HEK293 (cell line): ENCODE data around the gene SLMAP.

ENCODE experiments used
- CTCF ChIA-PET: fragments of 350-600 bp; formaldehyde crosslinking; extraction: SDS; loops from one replicate; lab custom pipeline; 2021; ENCODE audit warnings: antibody characterized with exemption; lab: Yijun Ruan, JAX
- POLR2A ChIA-PET: fragments of 300-600 bp; formaldehyde crosslinking; extraction: SDS; loops from one replicate; lab custom pipeline; 2020; ENCODE audit warnings: antibody characterized with exemption, inconsistent platforms; lab: Yijun Ruan, JAX
- H3K27ac ChIP-seq: fragments of 200-500 bp; sonication (Bioruptor generic); 2 replicates; pipeline ENCODE4 v1.5.1; 2014; ENCODE audit warnings: low read depth, low read length, control low read depth, inconsistent platforms; ENCODE audit errors: extremely low read depth
- H3K36me3 ChIP-seq, 2 experiments: fragments of 200-500 bp in 1 of 2; sonication (Bioruptor generic) in 1 of 2; 1 replicate in 1 of 2; 2 replicates in 1 of 2; pipeline ENCODE4 v1.5.1; 2014 to 2017; ENCODE audit warnings: inconsistent platforms in 2 of 2, low read length in 2 of 2; ENCODE audit not compliant: control insufficient read depth in 2 of 2, insufficient read depth in 1 of 2
- H3K4me1 ChIP-seq: fragments of 200-500 bp; sonication (Bioruptor generic); 2 replicates; pipeline ENCODE4 v1.5.1; 2014; ENCODE audit warnings: mild to moderate bottlenecking, low read length, inconsistent platforms; ENCODE audit not compliant: control insufficient read depth, insufficient read depth
- H3K4me3 ChIP-seq: 2 replicates; pipeline ENCODE4 v1.5.1; 2011; ENCODE audit warnings: low read depth, mild to moderate bottlenecking, control low read depth, low read length, moderate library complexity
- H3K9me3 ChIP-seq: fragments of 200-500 bp; sonication (Bioruptor generic); 2 replicates; pipeline ENCODE4 v1.5.1; 2014; ENCODE audit warnings: low read depth, low read length, inconsistent platforms; ENCODE audit not compliant: control insufficient read depth, insufficient read depth
- GLI4 ChIP-seq: fragments of 450-650 bp; formaldehyde crosslinking; IDR thresholded peaks from 2 replicates; pipeline ENCODE4 v1.5.1; 2016; ENCODE audit warnings: missing biosample characterization, missing genetic modification characterization
- HOXC10 ChIP-seq: sonication (generic); formaldehyde crosslinking; IDR thresholded peaks from 2 replicates; pipeline ENCODE4 v1.8.1; 2023; ENCODE audit warnings: mild to moderate bottlenecking, missing genetic modification reagents
- KLF1 ChIP-seq: fragments of 450-650 bp; formaldehyde crosslinking; IDR thresholded peaks from 2 replicates; pipeline ENCODE4 v1.5.1; 2016; ENCODE audit warnings: missing biosample characterization, missing genetic modification characterization
- RBAK ChIP-seq: fragments of 450-650 bp; formaldehyde crosslinking; IDR thresholded peaks from 2 replicates; pipeline ENCODE4 v1.5.1; 2016; ENCODE audit warnings: missing biosample characterization, missing genetic modification characterization
- SALL2 ChIP-seq: fragments of 450-650 bp; formaldehyde crosslinking; IDR thresholded peaks from 2 replicates; pipeline ENCODE4 v1.5.0; 2017; ENCODE audit warnings: missing biosample characterization, mild to moderate bottlenecking, missing genetic modification characterization, borderline replicate concordance
- TCF7L2 ChIP-seq: IDR thresholded peaks from 2 replicates; pipeline ENCODE4 v1.6.1; 2011; ENCODE audit warnings: low read depth, mild to moderate bottlenecking, inconsistent platforms, low read length, moderate library complexity, borderline replicate concordance
- YY1 ChIP-seq: fragments of 450-650 bp; formaldehyde crosslinking; IDR thresholded peaks from 2 replicates; pipeline ENCODE4 v1.5.1; 2018; ENCODE audit warnings: missing biosample characterization, missing genetic modification characterization
- ZBTB21 ChIP-seq: fragments of 450-650 bp; formaldehyde crosslinking; IDR thresholded peaks from 2 replicates; pipeline ENCODE4 v1.5.1; 2017; ENCODE audit warnings: missing biosample characterization, missing genetic modification characterization
- ZNF132 ChIP-seq: fragments of 450-650 bp; formaldehyde crosslinking; IDR thresholded peaks from 2 replicates; pipeline ENCODE4 v1.5.1; 2017; ENCODE audit warnings: missing biosample characterization, missing genetic modification characterization, borderline replicate concordance
- ZNF16 ChIP-seq: fragments of 450-650 bp; formaldehyde crosslinking; IDR thresholded peaks from 2 replicates; pipeline ENCODE4 v1.5.1; 2016; ENCODE audit warnings: low read depth, missing biosample characterization, missing genetic modification characterization
- ZNF174 ChIP-seq: fragments of 450-650 bp; formaldehyde crosslinking; IDR thresholded peaks from 2 replicates; pipeline ENCODE4 v1.5.0; 2017; ENCODE audit warnings: missing biosample characterization, mild to moderate bottlenecking, missing genetic modification characterization
- ZNF214 ChIP-seq: fragments of 450-650 bp; formaldehyde crosslinking; IDR thresholded peaks from 2 replicates; pipeline ENCODE4 v1.5.1; 2017; ENCODE audit warnings: missing biosample characterization, mild to moderate bottlenecking, missing genetic modification characterization, borderline replicate concordance
- ZNF514 ChIP-seq: fragments of 450-650 bp; formaldehyde crosslinking; IDR thresholded peaks from 2 replicates; pipeline ENCODE4 v1.5.1; 2016; ENCODE audit warnings: missing biosample characterization, missing genetic modification characterization
- ZNF521 ChIP-seq: fragments of 450-650 bp; formaldehyde crosslinking; IDR thresholded peaks from 2 replicates; pipeline ENCODE4 v1.5.1; 2017; ENCODE audit warnings: missing biosample characterization, mild to moderate bottlenecking, missing genetic modification characterization
- ZNF529 ChIP-seq: fragments of 450-650 bp; formaldehyde crosslinking; IDR thresholded peaks from 2 replicates; pipeline ENCODE4 v1.5.1; 2017; ENCODE audit warnings: missing genetic modification characterization, missing biosample characterization; ENCODE audit not compliant: insufficient replicate concordance
- ZNF561 ChIP-seq: fragments of 450-650 bp; IDR thresholded peaks from 2 replicates; pipeline ENCODE4 v1.5.1; 2018; ENCODE audit warnings: missing biosample characterization, missing genetic modification characterization, borderline replicate concordance
- ZNF596 ChIP-seq: fragments of 450-650 bp; IDR thresholded peaks from 2 replicates; pipeline ENCODE4 v1.5.0; 2018; ENCODE audit warnings: missing biosample characterization, mild to moderate bottlenecking, missing genetic modification characterization, moderate library complexity
- ZNF654 ChIP-seq: fragments of 450-650 bp; formaldehyde crosslinking; IDR thresholded peaks from 2 replicates; pipeline ENCODE4 v1.5.1; 2016; ENCODE audit warnings: low read depth, missing biosample characterization, missing genetic modification characterization
- ZNF768 ChIP-seq: fragments of 450-650 bp; formaldehyde crosslinking; IDR thresholded peaks from 2 replicates; pipeline ENCODE4 v1.5.1; 2018; ENCODE audit warnings: missing biosample characterization, mild to moderate bottlenecking, missing genetic modification characterization
- ZSCAN23 ChIP-seq: fragments of 450-650 bp; formaldehyde crosslinking; IDR thresholded peaks from 2 replicates; pipeline ENCODE4 v1.5.1; 2016; ENCODE audit warnings: missing biosample characterization, missing genetic modification characterization
- TF ChIP-seq, protein P1 (sequence below): fragments of 450-650 bp; formaldehyde crosslinking; IDR thresholded peaks from 2 replicates; pipeline ENCODE4 v1.5.1; 2016; ENCODE audit warnings: missing biosample characterization, missing genetic modification characterization
- TF ChIP-seq, protein P2 (sequence below): fragments of 450-650 bp; formaldehyde crosslinking; IDR thresholded peaks from 2 replicates; pipeline ENCODE4 v1.5.1; 2016; ENCODE audit warnings: missing biosample characterization, missing genetic modification characterization
- TF ChIP-seq, protein P3 (sequence below): fragments of 450-650 bp; formaldehyde crosslinking; IDR thresholded peaks from 2 replicates; pipeline ENCODE4 v1.5.1; 2016; ENCODE audit warnings: missing biosample characterization, missing genetic modification characterization
- TF ChIP-seq, protein P4 (sequence below): fragments of 450-650 bp; formaldehyde crosslinking; IDR thresholded peaks from 2 replicates; pipeline ENCODE4 v1.5.1; 2016; ENCODE audit warnings: missing biosample characterization, missing genetic modification characterization, low read depth
- TF ChIP-seq, protein P5 (sequence below): fragments of 450-650 bp; formaldehyde crosslinking; IDR thresholded peaks from 2 replicates; pipeline ENCODE4 v1.5.1; 2016; ENCODE audit warnings: missing biosample characterization, missing genetic modification characterization
- TF ChIP-seq, protein P6 (sequence below): fragments of 450-650 bp; formaldehyde crosslinking; IDR thresholded peaks from 2 replicates; pipeline ENCODE4 v1.5.1; 2017; ENCODE audit warnings: missing biosample characterization, missing genetic modification characterization

Gene SLMAP

DNA sequence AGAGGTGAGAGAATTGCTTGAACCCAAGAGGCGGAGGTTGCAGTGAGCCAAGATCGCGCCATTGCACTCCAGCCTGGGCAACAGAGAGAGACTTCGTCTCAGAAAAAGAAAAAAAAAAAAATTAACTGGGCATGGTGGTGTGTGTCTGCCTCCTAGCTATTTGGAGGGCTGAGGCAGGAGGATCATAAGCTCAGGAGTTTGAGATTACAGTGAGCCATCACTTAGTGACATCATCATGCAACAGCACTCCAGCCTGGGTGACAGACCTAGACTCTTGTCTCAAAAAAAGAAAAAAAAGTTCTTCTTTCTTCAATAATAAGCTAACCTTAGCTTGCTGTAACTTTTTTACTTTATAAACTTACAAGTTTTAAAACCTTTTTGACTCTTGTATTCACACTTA lies 99.8 kb downstream of the SLMAP start (continued):
- TF ChIP-seq TCF7L2 (no peak), ZSCAN23 (tag by site-specific recombination) (no peak)
- TF ChIP-seq, protein P1, sequence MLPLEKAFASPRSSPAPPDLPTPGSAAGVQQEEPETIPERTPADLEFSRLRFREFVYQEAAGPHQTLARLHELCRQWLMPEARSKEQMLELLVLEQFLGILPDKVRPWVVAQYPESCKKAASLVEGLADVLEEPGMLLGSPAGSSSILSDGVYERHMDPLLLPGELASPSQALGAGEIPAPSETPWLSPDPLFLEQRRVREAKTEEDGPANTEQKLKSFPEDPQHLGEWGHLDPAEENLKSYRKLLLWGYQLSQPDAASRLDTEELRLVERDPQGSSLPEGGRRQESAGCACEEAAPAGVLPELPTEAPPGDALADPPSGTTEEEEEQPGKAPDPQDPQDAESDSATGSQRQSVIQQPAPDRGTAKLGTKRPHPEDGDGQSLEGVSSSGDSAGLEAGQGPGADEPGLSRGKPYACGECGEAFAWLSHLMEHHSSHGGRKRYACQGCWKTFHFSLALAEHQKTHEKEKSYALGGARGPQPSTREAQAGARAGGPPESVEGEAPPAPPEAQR (tag by site-specific recombination) = no peak

DNA sequence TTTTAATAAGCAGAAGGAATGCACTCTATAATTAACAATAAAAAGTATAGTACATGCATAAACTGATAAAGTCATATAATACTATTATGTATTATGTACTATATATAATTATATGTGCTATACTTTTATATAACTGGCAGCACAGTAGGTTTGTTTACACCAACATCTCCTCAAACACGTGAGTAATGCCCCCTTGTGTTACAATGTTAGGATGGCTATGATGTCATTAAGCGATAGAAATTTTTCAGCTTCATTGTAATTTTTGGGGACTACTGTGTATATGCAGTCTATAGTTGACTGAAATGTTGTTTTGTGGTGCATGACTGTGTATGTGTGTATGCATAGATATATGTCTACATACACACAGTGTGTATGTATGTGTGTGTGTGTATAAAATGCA lies 100.6 kb downstream of the SLMAP start:
- H3K9me3 ChIP-seq = no peaks in the 10 kb centered on the region
- POLR2A ChIA-PET = interaction anchor here (1.5 kb wide), 1 partner anchor 260 kb away, joined by 4 read pairs; no protein-coding TSS in a partner anchor
- H3K36me3 ChIP-seq = peaks cover 3 to 32% of the 10 kb centered on the region in 2 experiments; a peak in 2 of 3 replicates
- CTCF ChIA-PET = interaction anchor here (0.7 to 1.8 kb wide), 4 partner anchors 81 to 757 kb away, joined by 3 to 12 read pairs (median 4); no protein-coding TSS in a partner anchor
- no peak overlapping the region for H3K27ac ChIP-seq
- no peaks in the 10 kb centered on the region for H3K4me1 ChIP-seq
- H3K4me3 ChIP-seq = no peak overlapping the region
- TF ChIP-seq ZNF132 (tag by site-specific recombination) = no peak
- TF ChIP-seq ZNF561 (tag by site-specific recombination) = no peak
- TF ChIP-seq, protein P2, sequence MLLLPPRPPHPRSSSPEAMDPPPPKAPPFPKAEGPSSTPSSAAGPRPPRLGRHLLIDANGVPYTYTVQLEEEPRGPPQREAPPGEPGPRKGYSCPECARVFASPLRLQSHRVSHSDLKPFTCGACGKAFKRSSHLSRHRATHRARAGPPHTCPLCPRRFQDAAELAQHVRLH (tag by site-specific recombination) = no peak
- no peak for TF ChIP-seq ZNF16
- 0 out of 2 replicates have a peak, but pooled peaks have one; percentile 21 for TF ChIP-seq ZBTB21
- TF ChIP-seq ZNF514 (tag by site-specific recombination) = no peak
- TF ChIP-seq, protein P3, sequence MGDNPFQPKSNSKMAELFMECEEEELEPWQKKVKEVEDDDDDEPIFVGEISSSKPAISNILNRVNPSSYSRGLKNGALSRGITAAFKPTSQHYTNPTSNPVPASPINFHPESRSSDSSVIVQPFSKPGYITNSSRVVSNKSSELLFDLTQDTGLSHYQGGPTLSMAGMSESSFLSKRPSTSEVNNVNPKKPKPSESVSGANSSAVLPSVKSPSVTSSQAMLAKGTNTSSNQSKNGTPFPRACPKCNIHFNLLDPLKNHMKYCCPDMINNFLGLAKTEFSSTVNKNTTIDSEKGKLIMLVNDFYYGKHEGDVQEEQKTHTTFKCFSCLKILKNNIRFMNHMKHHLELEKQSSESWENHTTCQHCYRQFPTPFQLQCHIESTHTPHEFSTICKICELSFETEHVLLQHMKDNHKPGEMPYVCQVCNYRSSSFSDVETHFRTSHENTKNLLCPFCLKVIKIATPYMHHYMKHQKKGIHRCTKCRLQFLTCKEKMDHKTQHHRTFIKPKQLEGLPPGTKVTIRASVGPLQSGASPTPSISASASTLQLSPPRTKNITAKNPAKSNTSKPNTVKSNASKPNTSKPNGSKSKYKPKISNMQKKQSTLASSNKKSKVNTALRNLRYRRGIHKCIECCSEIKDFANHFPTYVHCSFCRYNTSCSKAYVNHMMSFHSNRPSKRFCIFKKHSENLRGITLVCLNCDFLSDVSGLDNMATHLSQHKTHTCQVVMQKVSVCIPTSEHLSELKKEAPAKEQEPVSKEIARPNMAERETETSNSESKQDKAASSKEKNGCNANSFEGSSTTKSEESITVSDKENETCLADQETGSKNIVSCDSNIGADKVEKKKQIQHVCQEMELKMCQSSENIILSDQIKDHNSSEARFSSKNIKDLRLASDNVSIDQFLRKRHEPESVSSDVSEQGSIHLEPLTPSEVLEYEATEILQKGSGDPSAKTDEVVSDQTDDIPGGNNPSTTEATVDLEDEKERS = no peak
- no peak for TF ChIP-seq KLF1 (tag by site-specific recombination)
- no peak for TF ChIP-seq ZNF521 (tag by site-specific recombination)
- no peak for TF ChIP-seq YY1 (tag by site-specific recombination)
- no peak for TF ChIP-seq GLI4
- TF ChIP-seq ZNF529 = no peak
- no peak for TF ChIP-seq ZNF596 (tag by site-specific recombination)
- TF ChIP-seq, protein P4, sequence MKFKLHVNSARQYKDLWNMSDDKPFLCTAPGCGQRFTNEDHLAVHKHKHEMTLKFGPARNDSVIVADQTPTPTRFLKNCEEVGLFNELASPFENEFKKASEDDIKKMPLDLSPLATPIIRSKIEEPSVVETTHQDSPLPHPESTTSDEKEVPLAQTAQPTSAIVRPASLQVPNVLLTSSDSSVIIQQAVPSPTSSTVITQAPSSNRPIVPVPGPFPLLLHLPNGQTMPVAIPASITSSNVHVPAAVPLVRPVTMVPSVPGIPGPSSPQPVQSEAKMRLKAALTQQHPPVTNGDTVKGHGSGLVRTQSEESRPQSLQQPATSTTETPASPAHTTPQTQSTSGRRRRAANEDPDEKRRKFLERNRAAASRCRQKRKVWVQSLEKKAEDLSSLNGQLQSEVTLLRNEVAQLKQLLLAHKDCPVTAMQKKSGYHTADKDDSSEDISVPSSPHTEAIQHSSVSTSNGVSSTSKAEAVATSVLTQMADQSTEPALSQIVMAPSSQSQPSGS (tag by site-specific recombination) = peak; percentile 72
- TF ChIP-seq ZNF768 (tag by site-specific recombination) = no peak
- TF ChIP-seq RBAK (tag by site-specific recombination) = no peak
- no peak for TF ChIP-seq ZNF174 (tag by site-specific recombination)
- TF ChIP-seq, protein P5, sequence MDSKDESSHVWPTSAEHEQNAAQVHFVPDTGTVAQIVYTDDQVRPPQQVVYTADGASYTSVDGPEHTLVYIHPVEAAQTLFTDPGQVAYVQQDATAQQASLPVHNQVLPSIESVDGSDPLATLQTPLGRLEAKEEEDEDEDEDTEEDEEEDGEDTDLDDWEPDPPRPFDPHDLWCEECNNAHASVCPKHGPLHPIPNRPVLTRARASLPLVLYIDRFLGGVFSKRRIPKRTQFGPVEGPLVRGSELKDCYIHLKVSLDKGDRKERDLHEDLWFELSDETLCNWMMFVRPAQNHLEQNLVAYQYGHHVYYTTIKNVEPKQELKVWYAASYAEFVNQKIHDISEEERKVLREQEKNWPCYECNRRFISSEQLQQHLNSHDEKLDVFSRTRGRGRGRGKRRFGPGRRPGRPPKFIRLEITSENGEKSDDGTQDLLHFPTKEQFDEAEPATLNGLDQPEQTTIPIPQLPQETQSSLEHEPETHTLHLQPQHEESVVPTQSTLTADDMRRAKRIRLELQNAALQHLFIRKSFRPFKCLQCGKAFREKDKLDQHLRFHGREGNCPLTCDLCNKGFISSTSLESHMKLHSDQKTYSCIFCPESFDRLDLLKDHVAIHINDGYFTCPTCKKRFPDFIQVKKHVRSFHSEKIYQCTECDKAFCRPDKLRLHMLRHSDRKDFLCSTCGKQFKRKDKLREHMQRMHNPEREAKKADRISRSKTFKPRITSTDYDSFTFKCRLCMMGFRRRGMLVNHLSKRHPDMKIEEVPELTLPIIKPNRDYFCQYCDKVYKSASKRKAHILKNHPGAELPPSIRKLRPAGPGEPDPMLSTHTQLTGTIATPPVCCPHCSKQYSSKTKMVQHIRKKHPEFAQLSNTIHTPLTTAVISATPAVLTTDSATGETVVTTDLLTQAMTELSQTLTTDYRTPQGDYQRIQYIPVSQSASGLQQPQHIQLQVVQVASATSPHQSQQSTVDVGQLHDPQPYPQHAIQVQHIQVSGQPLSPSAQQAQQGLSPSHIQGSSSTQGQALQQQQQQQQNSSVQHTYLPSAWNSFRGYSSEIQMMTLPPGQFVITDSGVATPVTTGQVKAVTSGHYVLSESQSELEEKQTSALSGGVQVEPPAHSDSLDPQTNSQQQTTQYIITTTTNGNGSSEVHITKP (tag by site-specific recombination) = no peak
- no peak for TF ChIP-seq SALL2 (tag by site-specific recombination)
- TF ChIP-seq, protein P6, sequence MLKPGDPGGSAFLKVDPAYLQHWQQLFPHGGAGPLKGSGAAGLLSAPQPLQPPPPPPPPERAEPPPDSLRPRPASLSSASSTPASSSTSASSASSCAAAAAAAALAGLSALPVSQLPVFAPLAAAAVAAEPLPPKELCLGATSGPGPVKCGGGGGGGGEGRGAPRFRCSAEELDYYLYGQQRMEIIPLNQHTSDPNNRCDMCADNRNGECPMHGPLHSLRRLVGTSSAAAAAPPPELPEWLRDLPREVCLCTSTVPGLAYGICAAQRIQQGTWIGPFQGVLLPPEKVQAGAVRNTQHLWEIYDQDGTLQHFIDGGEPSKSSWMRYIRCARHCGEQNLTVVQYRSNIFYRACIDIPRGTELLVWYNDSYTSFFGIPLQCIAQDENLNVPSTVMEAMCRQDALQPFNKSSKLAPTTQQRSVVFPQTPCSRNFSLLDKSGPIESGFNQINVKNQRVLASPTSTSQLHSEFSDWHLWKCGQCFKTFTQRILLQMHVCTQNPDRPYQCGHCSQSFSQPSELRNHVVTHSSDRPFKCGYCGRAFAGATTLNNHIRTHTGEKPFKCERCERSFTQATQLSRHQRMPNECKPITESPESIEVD (tag by site-specific recombination) = no peak
- TF ChIP-seq ZNF654 (tag by site-specific recombination) = peak; percentile 2; the same call in 1 of the 2 replicates
- TF ChIP-seq ZNF214 = no peak
- TF ChIP-seq HOXC10 (CRISPR knock-in tag) = no peak
